Stomach (tissue), 4 donors: ENCODE data around the gene SYNJ2.

Source experiments
- POLR2AphosphoS5 ChIP-seq, 3 donors: sonication (generic); formaldehyde crosslinking; IDR thresholded peaks; one replicate each; pipeline ENCODE4 v1.6.1; 2016; ENCODE audit warnings: antibody characterized with exemption in 3 of 3
- TF ChIP-seq, protein P1 (sequence below), 7 experiments: fragments of 450-650 bp in 4 of 7; fragments of 200-600 bp in 3 of 7; sonication (generic) in 3 of 7; IDR thresholded peaks; one replicate each; pipeline ENCODE4 v1.5.1; 2016 to 2019; ENCODE audit warnings: antibody characterized with exemption in 7 of 7, control low read depth in 2 of 7, mild to moderate bottlenecking in 1 of 7

DNA sequence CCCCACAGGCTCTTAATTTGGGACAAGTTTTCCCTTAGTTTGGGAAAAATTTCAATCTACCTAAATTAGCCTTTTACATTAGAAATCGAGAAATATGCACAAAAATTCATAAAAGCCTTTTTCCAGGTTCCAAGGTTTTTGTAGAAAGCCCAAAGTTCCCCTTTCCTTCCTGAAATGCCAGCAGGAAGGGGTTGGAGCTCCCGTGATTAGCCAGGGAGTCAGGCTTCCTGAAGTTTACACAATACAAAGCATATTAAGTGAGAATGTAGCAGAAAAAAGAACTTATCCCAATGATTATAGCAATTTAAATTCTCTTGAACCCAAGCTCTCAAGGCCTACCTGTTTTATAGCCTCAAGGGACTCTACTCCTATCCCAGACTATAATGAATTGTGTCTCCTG is 39.1 kb downstream of the SYNJ2 start:
- TF ChIP-seq, protein P1, sequence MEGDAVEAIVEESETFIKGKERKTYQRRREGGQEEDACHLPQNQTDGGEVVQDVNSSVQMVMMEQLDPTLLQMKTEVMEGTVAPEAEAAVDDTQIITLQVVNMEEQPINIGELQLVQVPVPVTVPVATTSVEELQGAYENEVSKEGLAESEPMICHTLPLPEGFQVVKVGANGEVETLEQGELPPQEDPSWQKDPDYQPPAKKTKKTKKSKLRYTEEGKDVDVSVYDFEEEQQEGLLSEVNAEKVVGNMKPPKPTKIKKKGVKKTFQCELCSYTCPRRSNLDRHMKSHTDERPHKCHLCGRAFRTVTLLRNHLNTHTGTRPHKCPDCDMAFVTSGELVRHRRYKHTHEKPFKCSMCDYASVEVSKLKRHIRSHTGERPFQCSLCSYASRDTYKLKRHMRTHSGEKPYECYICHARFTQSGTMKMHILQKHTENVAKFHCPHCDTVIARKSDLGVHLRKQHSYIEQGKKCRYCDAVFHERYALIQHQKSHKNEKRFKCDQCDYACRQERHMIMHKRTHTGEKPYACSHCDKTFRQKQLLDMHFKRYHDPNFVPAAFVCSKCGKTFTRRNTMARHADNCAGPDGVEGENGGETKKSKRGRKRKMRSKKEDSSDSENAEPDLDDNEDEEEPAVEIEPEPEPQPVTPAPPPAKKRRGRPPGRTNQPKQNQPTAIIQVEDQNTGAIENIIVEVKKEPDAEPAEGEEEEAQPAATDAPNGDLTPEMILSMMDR (IDR thresholded peaks at IDR 0.05), result no peak
- no peak for TF ChIP-seq POLR2AphosphoS5 (IDR thresholded peaks at IDR 0.05)
